Measurements from ENCODE around the gene NFE2. TPM values are rescaled to one million over a fixed set of nuclear protein-coding genes. Genes with fewer than 3 reads are reported as not detected.

The NFE2 gene
- total and polyA plus RNA-seq, 4 donors: 3.5 to 38.5 (median 7.4) TPM

DNA sequence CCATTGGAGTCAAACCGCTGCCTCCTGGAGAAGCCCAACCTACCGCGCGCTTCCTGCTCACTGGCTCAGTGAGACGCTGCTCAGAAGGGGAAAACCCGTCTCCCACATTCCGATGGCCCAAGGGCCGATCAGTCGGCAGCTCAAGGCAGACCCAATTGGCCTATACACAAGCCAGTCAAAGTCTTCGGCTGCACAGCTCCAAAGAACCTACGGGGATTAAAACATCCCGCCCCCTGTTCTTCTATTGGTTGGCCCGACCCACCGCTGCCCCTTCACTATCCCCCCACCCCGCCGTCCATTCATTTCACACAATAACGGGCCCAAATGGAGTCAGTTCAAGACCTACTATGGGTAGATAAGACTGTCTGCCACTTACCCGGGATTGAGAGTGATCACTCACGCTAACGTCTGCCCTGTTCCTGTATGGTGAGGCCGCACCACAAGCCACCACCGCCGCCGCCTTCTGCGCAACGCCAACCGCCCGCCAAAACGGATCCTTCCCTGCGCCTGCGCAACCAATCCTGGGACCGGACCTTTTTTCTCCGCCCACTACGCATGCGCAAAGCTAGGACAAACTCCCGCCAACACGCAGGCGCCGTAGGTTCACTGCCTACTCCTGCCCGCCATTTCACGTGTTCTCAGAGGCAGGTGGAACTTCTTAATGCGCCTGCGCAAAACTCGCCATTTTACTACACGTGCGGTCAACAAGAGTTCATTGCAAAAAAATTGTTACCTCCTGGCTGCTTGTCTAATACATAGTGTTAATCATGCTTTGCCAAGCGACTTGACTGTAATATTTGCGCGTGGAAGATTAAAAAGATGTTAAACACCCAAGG, 21.0 kb downstream of the NFE2 start, which contains the start of gene CBX5:
Gene CBX5, minus strand, starts transcription at position 491 of the 836 bp plus-strand sequence. CDS start 22,472 bp downstream, outside the sequence.
- H3K4me1 ChIP-seq (ENCODE audit: control insufficient read depth in 5 of 5, insufficient read depth in 5 of 5, low read length in 5 of 5): peaks cover 6 to 47% (median 16%) of the 10 kb centered on the region in 5 donors
- 0 to 1% methylated on average over 49 of the region's 49 CpGs for WGBS, 2 donors

DNA sequence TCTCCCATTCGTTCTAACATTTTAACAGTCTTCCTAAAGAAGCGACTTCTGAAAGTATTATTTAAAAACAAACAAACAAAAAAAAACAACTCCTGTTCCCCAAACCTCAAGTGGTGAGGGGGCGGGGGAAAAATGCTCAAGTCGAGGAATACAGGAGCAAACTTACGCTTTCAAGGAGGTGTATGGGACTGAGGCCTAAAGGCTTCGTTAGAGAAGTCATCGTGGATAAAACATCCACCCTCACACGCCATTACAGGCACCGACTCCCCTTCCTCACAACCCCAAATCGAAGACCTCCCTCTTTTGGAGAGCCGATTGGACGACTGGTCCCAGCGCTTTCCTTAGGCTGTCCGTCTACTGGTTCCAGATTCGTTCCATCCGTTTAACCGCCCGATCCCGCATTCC, 21.6 kb downstream of the NFE2 start:
- H3K4me1 ChIP-seq (ENCODE audit: control insufficient read depth in 5 of 5, insufficient read depth in 5 of 5, low read length in 5 of 5): peaks cover 6 to 46% (median 16%) of the 10 kb centered on the region in 5 donors
- peak overlapping the region; percentile 95 to 100 for H3K9ac ChIP-seq (ENCODE audit: insufficient read depth in 1 of 2, low read length in 2 of 2)
- H3K9me3 ChIP-seq (ENCODE audit: control insufficient read depth in 4 of 4, insufficient read depth in 3 of 4, low read length in 3 of 4): no peaks in the 10 kb centered on the region
- DNase-seq: no peak
- no peak for ATAC-seq (ENCODE audit: insufficient read depth, low FRiP score)
- H3K4me3 ChIP-seq: peak overlapping the region; percentile 67
- H3K27me3 ChIP-seq (ENCODE audit: control insufficient read depth in 3 of 3, insufficient read depth in 3 of 3, low read length in 2 of 3): no peaks in the 10 kb centered on the region
- H3K27ac ChIP-seq (ENCODE audit: low read depth in 1 of 2, low read length in 1 of 2): peak overlapping the region; percentile 75 to 88
- 0 to 1% methylated on average over 19 of the region's 19 CpGs for WGBS, 2 donors
- TF ChIP-seq, protein P1, sequence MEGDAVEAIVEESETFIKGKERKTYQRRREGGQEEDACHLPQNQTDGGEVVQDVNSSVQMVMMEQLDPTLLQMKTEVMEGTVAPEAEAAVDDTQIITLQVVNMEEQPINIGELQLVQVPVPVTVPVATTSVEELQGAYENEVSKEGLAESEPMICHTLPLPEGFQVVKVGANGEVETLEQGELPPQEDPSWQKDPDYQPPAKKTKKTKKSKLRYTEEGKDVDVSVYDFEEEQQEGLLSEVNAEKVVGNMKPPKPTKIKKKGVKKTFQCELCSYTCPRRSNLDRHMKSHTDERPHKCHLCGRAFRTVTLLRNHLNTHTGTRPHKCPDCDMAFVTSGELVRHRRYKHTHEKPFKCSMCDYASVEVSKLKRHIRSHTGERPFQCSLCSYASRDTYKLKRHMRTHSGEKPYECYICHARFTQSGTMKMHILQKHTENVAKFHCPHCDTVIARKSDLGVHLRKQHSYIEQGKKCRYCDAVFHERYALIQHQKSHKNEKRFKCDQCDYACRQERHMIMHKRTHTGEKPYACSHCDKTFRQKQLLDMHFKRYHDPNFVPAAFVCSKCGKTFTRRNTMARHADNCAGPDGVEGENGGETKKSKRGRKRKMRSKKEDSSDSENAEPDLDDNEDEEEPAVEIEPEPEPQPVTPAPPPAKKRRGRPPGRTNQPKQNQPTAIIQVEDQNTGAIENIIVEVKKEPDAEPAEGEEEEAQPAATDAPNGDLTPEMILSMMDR (IDR thresholded peaks at IDR 0.05; ENCODE audit: control extremely low read depth, extremely low read depth): no peak
- peaks cover 9 to 38% (median 23%) of the 10 kb centered on the region in 4 donors for H3K36me3 ChIP-seq (ENCODE audit: control insufficient read depth in 4 of 4, insufficient read depth in 4 of 4, low read length in 4 of 4)

More for the DNA sequence above, 21.0 kb downstream of the NFE2 start, which contains the start of gene CBX5:
- Histone ChIP-seq H3K36me3 (ENCODE audit: control insufficient read depth in 4 of 4, insufficient read depth in 4 of 4, low read length in 4 of 4) (peaks cover 9 to 40% (median 24%) of the 10 kb centered on the region in 4 donors), H3K4me3 (peak within 1 kb of the TSS; percentile 92), H3K27ac (ENCODE audit: low read depth in 1 of 2, low read length in 1 of 2) (peak within 1 kb of the TSS; percentile 86 to 88), H3K9me3 (ENCODE audit: control insufficient read depth in 4 of 4, insufficient read depth in 3 of 4, low read length in 3 of 4) (no peaks in the 10 kb centered on the region), H3K9ac (ENCODE audit: insufficient read depth in 1 of 2, low read length in 2 of 2) (peak within 1 kb of the TSS; percentile 99 to 100), H3K27me3 (ENCODE audit: control insufficient read depth in 3 of 3, insufficient read depth in 3 of 3, low read length in 2 of 3) (no peaks in the 10 kb centered on the region)
- TF ChIP-seq, protein P1 (IDR thresholded peaks at IDR 0.05; ENCODE audit: control extremely low read depth, extremely low read depth): no peak
- DNase-seq (peak; percentile 100), ATAC-seq (ENCODE audit: insufficient read depth, low FRiP score) (peak; percentile 81)

GRCh38 chr12:54277823-54278276, 23.0 kb downstream of the NFE2 start:
- H3K27ac ChIP-seq (ENCODE audit: low read depth in 1 of 2, low read length in 1 of 2): peak overlapping the region in 1 of 2 donors; percentile 26
- DNase-seq (peak in 1 of 3 donors; percentile 24), ATAC-seq (ENCODE audit: insufficient read depth, low FRiP score) (no peak)
- peaks cover 7 to 34% (median 15%) of the 10 kb centered on the region in 4 donors for H3K36me3 ChIP-seq (ENCODE audit: control insufficient read depth in 4 of 4, insufficient read depth in 4 of 4, low read length in 4 of 4)
- H3K9ac ChIP-seq (ENCODE audit: insufficient read depth in 1 of 2, low read length in 2 of 2): peak overlapping the region; percentile 95 to 100
- no peak overlapping the region for H3K4me3 ChIP-seq
- WGBS, 2 donors: 20 to 34% methylated on average over 5 of the region's 5 CpGs
- peaks cover 3 to 32% (median 9%) of the 10 kb centered on the region in 5 donors for H3K4me1 ChIP-seq (ENCODE audit: control insufficient read depth in 5 of 5, insufficient read depth in 5 of 5, low read length in 5 of 5)
- no peaks in the 10 kb centered on the region for H3K27me3 ChIP-seq (ENCODE audit: control insufficient read depth in 3 of 3, insufficient read depth in 3 of 3, low read length in 2 of 3)
- no peaks in the 10 kb centered on the region for H3K9me3 ChIP-seq (ENCODE audit: control insufficient read depth in 4 of 4, insufficient read depth in 3 of 4, low read length in 3 of 4)
- TF ChIP-seq, protein P1 (IDR thresholded peaks at IDR 0.05; ENCODE audit: control extremely low read depth, extremely low read depth): no peak
